ENCODE data around the gene LGALS4. TPM values are rescaled to one million over a fixed set of nuclear protein-coding genes. Genes with fewer than 3 reads are reported as not detected.
"Not testable (repeated sequence)": the region's sequence is repeated elsewhere in the genome, so short reads cannot be mapped to it uniquely, and the experiment has no call there.

The LGALS4 gene
- total and polyA plus RNA-seq, 9 of the 15 experiments (the other 6 are each of a cell fraction or from before 2014, with no cell fraction given): 0.08 to 1.1 (median 0.30) TPM; not detected in 3

DNA sequence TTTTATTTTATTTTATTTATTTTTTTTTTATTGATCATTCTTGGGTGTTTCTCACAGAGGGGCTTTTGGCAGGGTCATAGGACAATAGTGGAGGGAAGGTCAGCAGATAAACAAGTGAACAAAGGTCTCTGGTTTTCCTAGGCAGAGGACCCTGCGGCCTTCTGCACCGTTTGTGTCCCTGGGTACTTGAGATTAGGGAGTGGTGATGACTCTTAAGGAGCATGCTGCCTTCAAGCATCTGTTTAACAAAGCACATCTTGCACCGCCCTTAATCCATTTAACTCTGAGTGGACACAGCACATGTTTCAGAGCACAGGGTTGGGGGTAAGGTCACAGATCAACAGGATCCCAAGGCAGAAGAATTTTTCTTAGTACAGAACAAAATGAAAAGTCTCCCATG lies 42.2 kb upstream of the LGALS4 start:
- H4K20me1 ChIP-seq (replicated peaks; ENCODE audit: control insufficient read depth, insufficient read depth, low read length); H3K9me1 ChIP-seq (ENCODE audit: control insufficient read depth, insufficient read depth, low read length); H3K4me2 ChIP-seq (ENCODE audit: insufficient read depth, low read length); H3K27me3 ChIP-seq (ENCODE audit: control insufficient read depth in 2 of 2, insufficient read depth in 2 of 2, low read length in 2 of 2); CTCF ChIA-PET (ENCODE audit: low intra/inter-chr PET ratio); H3K9me3 ChIP-seq (replicated peaks; ENCODE audit: control insufficient read depth, insufficient read depth, low read depth, low read length); ATAC-seq; BruUV-seq (replicated peaks); in situ Hi-C loops (cut with MboI); intact Hi-C loops (cut with micrococcal nuclease); FAIRE-seq; H3K36me3 ChIP-seq (ENCODE audit: control insufficient read depth, insufficient read depth, low read length); H3K27ac ChIP-seq (ENCODE audit: extremely low read depth, low read depth, low read length); H3K4me3 ChIP-seq; POLR2A ChIA-PET; H2AFZ ChIP-seq (ENCODE audit: low read depth, low read length); H3K9ac ChIP-seq (ENCODE audit: insufficient read depth in 1 of 2, low read depth in 2 of 2, low read length in 2 of 2): not testable (repeated sequence)
- WGBS (ENCODE audit: insufficient coverage, low coverage, missing lambda C conversion rate): 10% methylated on average over 2 of the region's 3 CpGs
- Histone ChIP-seq H3K4me1 (replicated peaks in 1 of 2; ENCODE audit: control insufficient read depth in 2 of 2, insufficient read depth in 2 of 2, low read length in 2 of 2) (peaks cover 17 to 52% of the 10 kb centered on the region in 2 experiments), H3K79me2 (ENCODE audit: control insufficient read depth, insufficient read depth, low read length) (peaks cover 15% of the 10 kb centered on the region)
- DNase-seq (ENCODE audit: extremely low read depth in 1 of 4, low spot score in 3 of 4): peak in 1 of 4 experiments; percentile 60
- TF ChIP-seq KDM1A (IDR thresholded peaks at IDR 0.05) (peak in 1 of 2 experiments; percentile 38; a peak in 1 of 4 replicates), TAL1 (IDR thresholded peaks at IDR 0.05) (peak; percentile 66; the same call in 1 of the 2 replicates), DPF2 (IDR thresholded peaks at IDR 0.05) (peak; percentile 60; the same call in 1 of the 2 replicates), CBFA2T3 (IDR thresholded peaks at IDR 0.05) (peak; percentile 84), HDAC1 (IDR thresholded peaks at IDR 0.05) (peak in 1 of 2 experiments; percentile 60; a peak in 1 of 4 replicates), EP400 (IDR thresholded peaks at IDR 0.05) (peak; percentile 43; the same call in 1 of the 2 replicates), FOXK2 (conservative IDR thresholded peaks at IDR 0.05 in 1 of 2, IDR thresholded peaks at IDR 0.05 in 1 of 2; ENCODE audit: low read depth in 2 of 2) (peak in 1 of 2 experiments; percentile 38; a peak in 1 of 4 replicates), ARID1B (IDR thresholded peaks at IDR 0.05) (peak; percentile 76), CTBP1 (IDR thresholded peaks at IDR 0.05; ENCODE audit: borderline replicate concordance) (peak; percentile 39; the same call in 1 of the 2 replicates)
- TF ChIP-seq, protein P1, sequence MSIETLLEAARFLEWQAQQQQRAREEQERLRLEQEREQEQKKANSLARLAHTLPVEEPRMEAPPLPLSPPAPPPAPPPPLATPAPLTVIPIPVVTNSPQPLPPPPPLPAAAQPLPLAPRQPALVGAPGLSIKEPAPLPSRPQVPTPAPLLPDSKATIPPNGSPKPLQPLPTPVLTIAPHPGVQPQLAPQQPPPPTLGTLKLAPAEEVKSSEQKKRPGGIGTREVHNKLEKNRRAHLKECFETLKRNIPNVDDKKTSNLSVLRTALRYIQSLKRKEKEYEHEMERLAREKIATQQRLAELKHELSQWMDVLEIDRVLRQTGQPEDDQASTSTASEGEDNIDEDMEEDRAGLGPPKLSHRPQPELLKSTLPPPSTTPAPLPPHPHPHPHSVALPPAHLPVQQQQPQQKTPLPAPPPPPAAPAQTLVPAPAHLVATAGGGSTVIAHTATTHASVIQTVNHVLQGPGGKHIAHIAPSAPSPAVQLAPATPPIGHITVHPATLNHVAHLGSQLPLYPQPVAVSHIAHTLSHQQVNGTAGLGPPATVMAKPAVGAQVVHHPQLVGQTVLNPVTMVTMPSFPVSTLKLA (conservative IDR thresholded peaks at IDR 0.05): peak; percentile 58 to 81; a peak in 3 of 4 replicates
- TF ChIP-seq, protein P2, sequence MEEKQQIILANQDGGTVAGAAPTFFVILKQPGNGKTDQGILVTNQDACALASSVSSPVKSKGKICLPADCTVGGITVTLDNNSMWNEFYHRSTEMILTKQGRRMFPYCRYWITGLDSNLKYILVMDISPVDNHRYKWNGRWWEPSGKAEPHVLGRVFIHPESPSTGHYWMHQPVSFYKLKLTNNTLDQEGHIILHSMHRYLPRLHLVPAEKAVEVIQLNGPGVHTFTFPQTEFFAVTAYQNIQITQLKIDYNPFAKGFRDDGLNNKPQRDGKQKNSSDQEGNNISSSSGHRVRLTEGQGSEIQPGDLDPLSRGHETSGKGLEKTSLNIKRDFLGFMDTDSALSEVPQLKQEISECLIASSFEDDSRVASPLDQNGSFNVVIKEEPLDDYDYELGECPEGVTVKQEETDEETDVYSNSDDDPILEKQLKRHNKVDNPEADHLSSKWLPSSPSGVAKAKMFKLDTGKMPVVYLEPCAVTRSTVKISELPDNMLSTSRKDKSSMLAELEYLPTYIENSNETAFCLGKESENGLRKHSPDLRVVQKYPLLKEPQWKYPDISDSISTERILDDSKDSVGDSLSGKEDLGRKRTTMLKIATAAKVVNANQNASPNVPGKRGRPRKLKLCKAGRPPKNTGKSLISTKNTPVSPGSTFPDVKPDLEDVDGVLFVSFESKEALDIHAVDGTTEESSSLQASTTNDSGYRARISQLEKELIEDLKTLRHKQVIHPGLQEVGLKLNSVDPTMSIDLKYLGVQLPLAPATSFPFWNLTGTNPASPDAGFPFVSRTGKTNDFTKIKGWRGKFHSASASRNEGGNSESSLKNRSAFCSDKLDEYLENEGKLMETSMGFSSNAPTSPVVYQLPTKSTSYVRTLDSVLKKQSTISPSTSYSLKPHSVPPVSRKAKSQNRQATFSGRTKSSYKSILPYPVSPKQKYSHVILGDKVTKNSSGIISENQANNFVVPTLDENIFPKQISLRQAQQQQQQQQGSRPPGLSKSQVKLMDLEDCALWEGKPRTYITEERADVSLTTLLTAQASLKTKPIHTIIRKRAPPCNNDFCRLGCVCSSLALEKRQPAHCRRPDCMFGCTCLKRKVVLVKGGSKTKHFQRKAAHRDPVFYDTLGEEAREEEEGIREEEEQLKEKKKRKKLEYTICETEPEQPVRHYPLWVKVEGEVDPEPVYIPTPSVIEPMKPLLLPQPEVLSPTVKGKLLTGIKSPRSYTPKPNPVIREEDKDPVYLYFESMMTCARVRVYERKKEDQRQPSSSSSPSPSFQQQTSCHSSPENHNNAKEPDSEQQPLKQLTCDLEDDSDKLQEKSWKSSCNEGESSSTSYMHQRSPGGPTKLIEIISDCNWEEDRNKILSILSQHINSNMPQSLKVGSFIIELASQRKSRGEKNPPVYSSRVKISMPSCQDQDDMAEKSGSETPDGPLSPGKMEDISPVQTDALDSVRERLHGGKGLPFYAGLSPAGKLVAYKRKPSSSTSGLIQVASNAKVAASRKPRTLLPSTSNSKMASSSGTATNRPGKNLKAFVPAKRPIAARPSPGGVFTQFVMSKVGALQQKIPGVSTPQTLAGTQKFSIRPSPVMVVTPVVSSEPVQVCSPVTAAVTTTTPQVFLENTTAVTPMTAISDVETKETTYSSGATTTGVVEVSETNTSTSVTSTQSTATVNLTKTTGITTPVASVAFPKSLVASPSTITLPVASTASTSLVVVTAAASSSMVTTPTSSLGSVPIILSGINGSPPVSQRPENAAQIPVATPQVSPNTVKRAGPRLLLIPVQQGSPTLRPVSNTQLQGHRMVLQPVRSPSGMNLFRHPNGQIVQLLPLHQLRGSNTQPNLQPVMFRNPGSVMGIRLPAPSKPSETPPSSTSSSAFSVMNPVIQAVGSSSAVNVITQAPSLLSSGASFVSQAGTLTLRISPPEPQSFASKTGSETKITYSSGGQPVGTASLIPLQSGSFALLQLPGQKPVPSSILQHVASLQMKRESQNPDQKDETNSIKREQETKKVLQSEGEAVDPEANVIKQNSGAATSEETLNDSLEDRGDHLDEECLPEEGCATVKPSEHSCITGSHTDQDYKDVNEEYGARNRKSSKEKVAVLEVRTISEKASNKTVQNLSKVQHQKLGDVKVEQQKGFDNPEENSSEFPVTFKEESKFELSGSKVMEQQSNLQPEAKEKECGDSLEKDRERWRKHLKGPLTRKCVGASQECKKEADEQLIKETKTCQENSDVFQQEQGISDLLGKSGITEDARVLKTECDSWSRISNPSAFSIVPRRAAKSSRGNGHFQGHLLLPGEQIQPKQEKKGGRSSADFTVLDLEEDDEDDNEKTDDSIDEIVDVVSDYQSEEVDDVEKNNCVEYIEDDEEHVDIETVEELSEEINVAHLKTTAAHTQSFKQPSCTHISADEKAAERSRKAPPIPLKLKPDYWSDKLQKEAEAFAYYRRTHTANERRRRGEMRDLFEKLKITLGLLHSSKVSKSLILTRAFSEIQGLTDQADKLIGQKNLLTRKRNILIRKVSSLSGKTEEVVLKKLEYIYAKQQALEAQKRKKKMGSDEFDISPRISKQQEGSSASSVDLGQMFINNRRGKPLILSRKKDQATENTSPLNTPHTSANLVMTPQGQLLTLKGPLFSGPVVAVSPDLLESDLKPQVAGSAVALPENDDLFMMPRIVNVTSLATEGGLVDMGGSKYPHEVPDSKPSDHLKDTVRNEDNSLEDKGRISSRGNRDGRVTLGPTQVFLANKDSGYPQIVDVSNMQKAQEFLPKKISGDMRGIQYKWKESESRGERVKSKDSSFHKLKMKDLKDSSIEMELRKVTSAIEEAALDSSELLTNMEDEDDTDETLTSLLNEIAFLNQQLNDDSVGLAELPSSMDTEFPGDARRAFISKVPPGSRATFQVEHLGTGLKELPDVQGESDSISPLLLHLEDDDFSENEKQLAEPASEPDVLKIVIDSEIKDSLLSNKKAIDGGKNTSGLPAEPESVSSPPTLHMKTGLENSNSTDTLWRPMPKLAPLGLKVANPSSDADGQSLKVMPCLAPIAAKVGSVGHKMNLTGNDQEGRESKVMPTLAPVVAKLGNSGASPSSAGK (IDR thresholded peaks at IDR 0.05): peak; percentile 17; the same call in 1 of the 2 replicates
